Neural progenitor cell (in vitro differentiated cells): ENCODE data around the gene NWD2.

Experiments used
- EZH2 ChIP-seq: fragments of 200-600 bp; sonication (generic); IDR thresholded peaks from 2 replicates; pipeline ENCODE4 v1.6.1; 2017; ENCODE audit warnings: antibody characterized with exemption, mild to moderate bottlenecking, moderate library complexity
- EZH2phosphoT487 ChIP-seq: fragments of 200-600 bp; sonication (generic); IDR thresholded peaks from 2 replicates; pipeline ENCODE4 v1.6.1; 2017; ENCODE audit warnings: antibody characterized with exemption
- TF ChIP-seq, protein P1 (sequence below): fragments of 200-600 bp; sonication (generic); IDR thresholded peaks from 2 replicates; pipeline ENCODE4 v1.5.1; 2017; ENCODE audit warnings: antibody characterized with exemption, mild to moderate bottlenecking

DNA sequence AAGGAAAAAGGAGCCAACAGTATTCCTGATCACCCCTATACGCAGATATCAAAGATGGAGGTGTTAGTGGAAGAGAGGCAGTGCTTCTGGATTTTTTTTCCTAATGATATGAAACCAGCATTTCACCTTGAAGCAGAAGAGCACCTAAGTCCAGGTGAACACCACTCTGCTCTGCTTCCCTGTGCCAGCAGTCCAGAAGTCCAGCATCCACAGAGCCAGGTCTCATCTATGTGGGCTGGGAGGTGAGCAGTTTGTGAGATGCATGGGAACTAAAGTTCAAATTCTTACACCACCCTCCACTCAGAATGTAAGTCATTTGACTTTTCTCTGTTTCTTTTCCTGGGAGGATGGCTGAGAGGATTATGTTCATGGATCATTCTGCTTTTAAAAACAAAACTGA is 239.1 kb downstream of the NWD2 start:
- TF ChIP-seq, protein P1, sequence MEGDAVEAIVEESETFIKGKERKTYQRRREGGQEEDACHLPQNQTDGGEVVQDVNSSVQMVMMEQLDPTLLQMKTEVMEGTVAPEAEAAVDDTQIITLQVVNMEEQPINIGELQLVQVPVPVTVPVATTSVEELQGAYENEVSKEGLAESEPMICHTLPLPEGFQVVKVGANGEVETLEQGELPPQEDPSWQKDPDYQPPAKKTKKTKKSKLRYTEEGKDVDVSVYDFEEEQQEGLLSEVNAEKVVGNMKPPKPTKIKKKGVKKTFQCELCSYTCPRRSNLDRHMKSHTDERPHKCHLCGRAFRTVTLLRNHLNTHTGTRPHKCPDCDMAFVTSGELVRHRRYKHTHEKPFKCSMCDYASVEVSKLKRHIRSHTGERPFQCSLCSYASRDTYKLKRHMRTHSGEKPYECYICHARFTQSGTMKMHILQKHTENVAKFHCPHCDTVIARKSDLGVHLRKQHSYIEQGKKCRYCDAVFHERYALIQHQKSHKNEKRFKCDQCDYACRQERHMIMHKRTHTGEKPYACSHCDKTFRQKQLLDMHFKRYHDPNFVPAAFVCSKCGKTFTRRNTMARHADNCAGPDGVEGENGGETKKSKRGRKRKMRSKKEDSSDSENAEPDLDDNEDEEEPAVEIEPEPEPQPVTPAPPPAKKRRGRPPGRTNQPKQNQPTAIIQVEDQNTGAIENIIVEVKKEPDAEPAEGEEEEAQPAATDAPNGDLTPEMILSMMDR, result no peak
- TF ChIP-seq EZH2 (no peak), EZH2phosphoT487 (no peak)
